H1 (cell line): Measurements from ENCODE around the gene CTPS2.

Experiments
- CREB1 ChIP-seq: IDR thresholded peaks from 2 replicates; pipeline ENCODE4 v1.6.1; 2012; ENCODE audit warnings: inconsistent platforms
- CTCF ChIP-seq, 3 experiments: IDR thresholded peaks; 1 replicate in 2 of 3; 2 replicates in 1 of 3; pipeline versions ENCODE4 v1.5.1 to v1.6.1; 2011; ENCODE audit warnings: low read length in 3 of 3, mild to moderate bottlenecking in 3 of 3, inconsistent platforms in 2 of 3, low read depth in 1 of 3, moderate library complexity in 1 of 3; ENCODE audit not compliant: insufficient read depth in 1 of 3; ENCODE audit errors: control extremely low read depth in 1 of 3
- EP300 ChIP-seq, 2 experiments: IDR thresholded peaks; 1 replicate in 1 of 2; 2 replicates in 1 of 2; pipeline ENCODE4 v1.6.1; 2011 to 2012; ENCODE audit warnings: low read depth in 2 of 2, low read length in 2 of 2, mild to moderate bottlenecking in 2 of 2, borderline replicate concordance in 1 of 2, inconsistent platforms in 1 of 2, moderate library complexity in 1 of 2
- EZH2 ChIP-seq: fragments of 200-600 bp; sonication (generic); IDR thresholded peaks from 2 replicates; pipeline ENCODE4 v1.7.1; 2012; ENCODE audit warnings: low read depth, mild to moderate bottlenecking, moderate library complexity, low read length, inconsistent platforms; ENCODE audit not compliant: severe bottlenecking
- KDM1A ChIP-seq: fragments of 200-600, 300-600 bp; sonication (generic); IDR thresholded peaks from 2 replicates; pipeline ENCODE4 v1.7.1; 2016; ENCODE audit warnings: mild to moderate bottlenecking, low read length, borderline replicate concordance
- POLR2A ChIP-seq, 2 experiments: IDR thresholded peaks; 1 replicate in 1 of 2; 2 replicates in 1 of 2; pipeline ENCODE4 v1.6.1; 2011; ENCODE audit warnings: low read depth in 2 of 2, low read length in 2 of 2, mild to moderate bottlenecking in 2 of 2; ENCODE audit errors: control extremely low read depth in 1 of 2
- SRF ChIP-seq: IDR thresholded peaks from 2 replicates; pipeline ENCODE4 v1.6.1; 2011; ENCODE audit warnings: mild to moderate bottlenecking, low read depth, low read length, moderate library complexity
- SUZ12 ChIP-seq: fragments of 200-600 bp; sonication (generic); IDR thresholded peaks from 2 replicates; pipeline ENCODE4 v1.6.1; 2012; ENCODE audit warnings: mild to moderate bottlenecking, inconsistent platforms, low read length, moderate library complexity, mixed read lengths
- YY1 ChIP-seq: IDR thresholded peaks from 2 replicates; pipeline ENCODE4 v1.6.1; 2011; ENCODE audit warnings: low read depth, mild to moderate bottlenecking, low read length

- TF ChIP-seq SRF (no peak), POLR2A (IDR thresholded peaks at IDR 0.05; ENCODE audit: control extremely low read depth in 1 of 2, low read depth in 2 of 2, low read length in 2 of 2) (no peak), CTCF (IDR thresholded peaks at IDR 0.05; ENCODE audit: control extremely low read depth in 1 of 3, insufficient read depth in 1 of 3, low read depth in 1 of 3, low read length in 3 of 3) (no peak), SUZ12 (no peak), EP300 (IDR thresholded peaks at IDR 0.05; ENCODE audit: borderline replicate concordance in 1 of 2, low read depth in 2 of 2, low read length in 2 of 2) (no peak), YY1 (no peak), EZH2 (no peak), KDM1A (no peak), CREB1 (no peak)
These were observed 62.6 kb downstream of the CTPS2 start, which contains the start of gene S100G for GRCh38 chrX:16649858-16650257.
